Erythroblast (primary cell): ENCODE results near the gene TRIM29.
A peak's percentile ranks its signal among the peaks of the same experiment; 100 is the strongest.

Source experiments
- DNase-seq, 2 experiments: peaks; one replicate each; lab custom pipeline; 2025; lab: John Stamatoyannopoulos, UW
- GATA1 ChIP-seq: IDR thresholded peaks from 2 replicates; pipeline ENCODE4 v1.6.1; 2011; ENCODE audit warnings: low read depth, mild to moderate bottlenecking, control low read depth, low read length, moderate library complexity
- POLR2A ChIP-seq: IDR thresholded peaks from 2 replicates; pipeline ENCODE4 v1.6.1; 2011; ENCODE audit warnings: mild to moderate bottlenecking, low read length

Gene TRIM29

GRCh38 chr11:120135838-120136237 is 2.1 kb downstream of the TRIM29 start:
- no peak for DNase-seq
- no peak for TF ChIP-seq POLR2A
- no peak for TF ChIP-seq GATA1

GRCh38 chr11:120134931-120135228 is 3.0 kb downstream of the TRIM29 start:
- DNase-seq, result no peak
- no peak for TF ChIP-seq POLR2A
- no peak for TF ChIP-seq GATA1

- no peak for DNase-seq
- no peak for TF ChIP-seq GATA1
- TF ChIP-seq POLR2A, result no peak
Observed at GRCh38 chr11:120134106-120134930, 3.6 kb downstream of the TRIM29 start.

GRCh38 chr11:120133216-120134105 is 4.5 kb downstream of the TRIM29 start:
- TF ChIP-seq GATA1, result no peak
- TF ChIP-seq POLR2A, result no peak
- DNase-seq, result no peak

- TF ChIP-seq POLR2A (no peak), GATA1 (no peak)
- no peak for DNase-seq
Observed at GRCh38 chr11:120132645-120133185, 5.2 kb downstream of the TRIM29 start.

- TF ChIP-seq GATA1, result no peak
- no peak for DNase-seq
Observed at GRCh38 chr11:120131941-120132644, 5.8 kb downstream of the TRIM29 start.

GRCh38 chr11:120130991-120131760 is 6.7 kb downstream of the TRIM29 start:
- TF ChIP-seq POLR2A (no peak), GATA1 (no peak)
- no peak for DNase-seq

- no peak for DNase-seq
- TF ChIP-seq GATA1, result no peak
- no peak for TF ChIP-seq POLR2A
Observed at GRCh38 chr11:120130176-120130980, 7.5 kb downstream of the TRIM29 start.

GRCh38 chr11:120129570-120129969 is 8.3 kb downstream of the TRIM29 start:
- DNase-seq, result no peak
- TF ChIP-seq GATA1 (no peak), POLR2A (no peak)

- TF ChIP-seq GATA1, result no peak
- TF ChIP-seq POLR2A, result no peak
- no peak for DNase-seq
Observed at GRCh38 chr11:120128392-120129119, 9.4 kb downstream of the TRIM29 start.

GRCh38 chr11:120127236-120127635 is 10.7 kb downstream of the TRIM29 start:
- no peak for TF ChIP-seq GATA1
- TF ChIP-seq POLR2A, result no peak

GRCh38 chr11:120126620-120127019 is 11.3 kb downstream of the TRIM29 start:
- no peak for TF ChIP-seq GATA1
- no peak for TF ChIP-seq POLR2A

More at GRCh38 chr11:120127236-120127635, 10.7 kb downstream of the TRIM29 start:
- no peak for DNase-seq

More at GRCh38 chr11:120126620-120127019, 11.3 kb downstream of the TRIM29 start:
- DNase-seq, result peak; percentile 4 to 44
